ENCODE results near the gene HIVEP1. TPM values are rescaled to one million over a fixed set of nuclear protein-coding genes. Genes with fewer than 3 reads are reported as not detected.
"Not testable (repeated sequence)": the region's sequence is repeated elsewhere in the genome, so short reads cannot be mapped to it uniquely, and the experiment has no call there.

Gene HIVEP1
- total RNA-seq, 1 donor from 2014 or later, result 15.2 TPM

- no peak for DNase-seq (ENCODE audit: low spot score)
Measured at GRCh38 chr6:12152023-12152970, 140.2 kb downstream of the HIVEP1 start.

- not testable (repeated sequence) for DNase-seq (ENCODE audit: low spot score)
Measured at GRCh38 chr6:12155769-12156168, 143.7 kb downstream of the HIVEP1 start.

- DNase-seq (ENCODE audit: low spot score), result no peak
Measured at GRCh38 chr6:12158686-12159415, 146.7 kb downstream of the HIVEP1 start.

- no peak for DNase-seq (ENCODE audit: low spot score)
Measured at GRCh38 chr6:12160326-12160725, 148.2 kb downstream of the HIVEP1 start.

GRCh38 chr6:12162213-12162612 is 150.1 kb downstream of the HIVEP1 start:
- no peak for DNase-seq (ENCODE audit: low spot score)

GRCh38 chr6:12163149-12163548 is 151.0 kb downstream of the HIVEP1 start:
- no peak for DNase-seq (ENCODE audit: low spot score)

- DNase-seq (ENCODE audit: low spot score), result no peak
Measured at GRCh38 chr6:12163744-12164507, 151.8 kb downstream of the HIVEP1 start.

- no peak for DNase-seq (ENCODE audit: low spot score)
Measured at GRCh38 chr6:12164508-12164770, 152.3 kb downstream of the HIVEP1 start.

GRCh38 chr6:12165297-12165696 is 153.2 kb downstream of the HIVEP1 start:
- DNase-seq (ENCODE audit: low spot score), result no peak

GRCh38 chr6:12165722-12166280 is 153.7 kb downstream of the HIVEP1 start:
- no peak for DNase-seq (ENCODE audit: low spot score)

GRCh38 chr6:12169377-12169776 is 157.3 kb downstream of the HIVEP1 start:
- DNase-seq (ENCODE audit: low spot score), result no peak

- no peak for DNase-seq (ENCODE audit: low spot score)
Measured at GRCh38 chr6:12170351-12171092, 158.4 kb downstream of the HIVEP1 start.

GRCh38 chr6:12171717-12172116 is 159.6 kb downstream of the HIVEP1 start:
- DNase-seq (ENCODE audit: low spot score), result no peak

GRCh38 chr6:12172572-12172971 is 160.5 kb downstream of the HIVEP1 start:
- DNase-seq (ENCODE audit: low spot score), result no peak

- DNase-seq (ENCODE audit: low spot score), result no peak
Measured at GRCh38 chr6:12173181-12173580, 161.1 kb downstream of the HIVEP1 start.

GRCh38 chr6:12173661-12174060 is 161.5 kb downstream of the HIVEP1 start:
- DNase-seq (ENCODE audit: low spot score), result no peak

- no peak for DNase-seq (ENCODE audit: low spot score)
Measured at GRCh38 chr6:12174878-12175277, 162.8 kb downstream of the HIVEP1 start.

GRCh38 chr6:12175626-12176025 is 163.5 kb downstream of the HIVEP1 start:
- no peak for DNase-seq (ENCODE audit: low spot score)

GRCh38 chr6:12176782-12177181 is 164.7 kb downstream of the HIVEP1 start:
- DNase-seq (ENCODE audit: low spot score), result not testable (repeated sequence)

- DNase-seq (ENCODE audit: low spot score), result no peak
Measured at GRCh38 chr6:12178521-12178920, 166.4 kb downstream of the HIVEP1 start.

- no peak for DNase-seq (ENCODE audit: low spot score)
Measured at GRCh38 chr6:12181481-12181880, 169.4 kb downstream of the HIVEP1 start.
